ENCODE data around the gene ADAMTSL1.

The ADAMTSL1 gene

DNA sequence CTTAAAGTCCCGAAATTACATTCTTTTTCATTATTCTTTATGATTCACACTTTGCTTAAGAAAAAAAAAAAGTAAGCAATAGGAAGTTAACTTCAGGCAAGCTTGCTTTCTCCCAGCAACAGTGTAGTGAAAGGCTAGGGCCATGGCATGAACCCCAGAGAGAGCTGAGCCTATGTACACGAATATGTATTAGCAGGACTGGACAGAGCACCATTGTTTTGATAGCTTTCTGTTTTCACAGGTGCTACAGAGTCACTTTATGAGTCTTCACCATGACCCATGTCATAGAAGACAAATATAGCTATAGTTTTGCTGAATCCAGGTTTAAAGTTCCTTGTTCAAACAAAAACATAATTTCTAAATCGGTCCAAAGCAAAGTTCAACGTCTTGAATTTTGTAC, 199.2 kb downstream of the ADAMTSL1 start:
- no peak for DNase-seq

DNA sequence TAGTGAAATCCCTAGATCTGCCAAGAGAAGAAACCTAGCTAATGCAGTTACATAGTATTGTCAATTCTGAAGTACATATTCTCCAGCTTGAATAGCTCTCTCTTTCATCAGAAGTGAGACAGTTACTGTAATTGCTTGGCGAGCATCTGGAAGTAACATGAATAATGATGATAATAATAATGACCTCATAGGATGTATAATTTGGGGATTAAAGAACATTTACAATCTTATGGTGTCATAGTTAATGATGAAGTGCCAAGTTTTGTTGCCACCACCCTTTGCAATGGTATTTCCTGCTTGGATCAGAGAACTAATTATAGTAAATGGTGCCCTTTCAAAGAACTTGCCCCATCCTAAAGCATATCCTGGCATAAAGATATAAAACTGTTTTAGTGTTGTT, 201.4 kb downstream of the ADAMTSL1 start:
- no peak for DNase-seq

DNA sequence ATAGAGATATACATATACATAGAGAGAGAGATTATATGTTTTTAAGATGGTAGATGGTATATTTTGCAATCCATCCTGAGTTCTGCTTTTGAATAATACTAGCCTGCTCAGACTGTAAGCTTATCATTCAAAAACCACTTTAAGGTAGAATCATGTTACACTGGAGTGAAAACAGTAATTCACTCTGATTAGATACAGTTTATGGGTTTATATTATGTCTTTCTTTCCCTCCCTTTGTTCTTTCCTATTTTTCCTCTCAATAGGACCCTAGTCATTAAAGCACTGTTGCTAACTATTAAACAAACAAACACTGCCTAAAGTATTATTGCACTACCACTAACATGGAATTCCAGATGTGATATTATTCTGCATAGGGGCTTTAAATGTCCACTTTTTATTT, 202.0 kb downstream of the ADAMTSL1 start:
- no peak for DNase-seq

DNA sequence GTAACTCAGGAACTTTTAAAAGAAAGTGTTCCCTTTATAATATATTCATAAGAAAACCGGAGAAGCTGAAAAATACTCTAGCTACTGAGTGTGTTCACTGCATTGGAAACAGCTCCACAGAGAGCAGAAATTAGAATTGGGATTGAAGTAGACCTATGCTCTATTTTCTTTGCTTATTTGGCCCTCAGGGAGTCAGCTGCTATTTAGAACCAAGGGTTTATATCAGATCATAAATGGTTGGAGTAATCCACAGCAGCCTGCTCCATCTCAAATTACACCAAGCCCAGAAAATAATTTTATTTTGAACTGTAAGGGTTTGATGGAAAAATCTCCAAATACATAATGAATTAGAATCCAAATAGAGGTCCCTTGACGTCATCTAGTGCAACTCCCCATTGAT, 202.6 kb downstream of the ADAMTSL1 start:
- DNase-seq, result no peak

DNA sequence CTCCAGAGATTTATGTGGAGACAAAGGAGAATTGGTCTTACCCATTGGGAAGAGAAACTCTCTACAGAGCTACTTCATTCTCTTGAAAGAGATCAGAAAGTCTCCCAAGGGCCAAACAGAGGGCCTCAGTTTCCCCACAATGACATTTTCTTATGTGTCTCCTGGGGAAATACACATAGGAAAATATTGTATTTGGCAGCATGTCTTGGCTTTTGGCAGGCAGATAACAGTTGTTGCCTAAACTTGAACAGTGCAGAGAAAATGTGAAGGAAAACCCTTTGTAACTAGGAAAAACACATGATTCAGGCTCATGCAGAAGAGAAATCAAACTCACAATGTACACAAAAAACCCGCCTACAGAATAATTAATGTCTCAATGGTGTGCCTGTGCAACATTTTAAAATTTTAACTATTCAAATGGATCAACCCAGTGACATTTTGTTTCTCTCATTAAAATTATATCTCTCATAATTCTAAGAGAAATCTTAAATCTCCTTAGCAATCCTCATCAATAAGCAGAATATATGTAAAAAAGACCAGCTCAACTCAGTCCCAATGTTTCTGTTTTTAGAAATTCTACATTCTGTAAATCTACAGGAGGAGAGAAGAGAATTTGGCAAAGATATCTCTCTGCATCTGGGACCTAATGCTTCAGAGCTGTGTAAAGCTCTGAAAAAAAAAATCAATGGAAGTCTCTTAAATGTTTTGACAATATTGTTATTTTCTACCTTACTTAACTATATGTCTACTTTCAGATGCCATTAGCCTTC, 205.1 kb downstream of the ADAMTSL1 start:
- DNase-seq, result no peak

DNA sequence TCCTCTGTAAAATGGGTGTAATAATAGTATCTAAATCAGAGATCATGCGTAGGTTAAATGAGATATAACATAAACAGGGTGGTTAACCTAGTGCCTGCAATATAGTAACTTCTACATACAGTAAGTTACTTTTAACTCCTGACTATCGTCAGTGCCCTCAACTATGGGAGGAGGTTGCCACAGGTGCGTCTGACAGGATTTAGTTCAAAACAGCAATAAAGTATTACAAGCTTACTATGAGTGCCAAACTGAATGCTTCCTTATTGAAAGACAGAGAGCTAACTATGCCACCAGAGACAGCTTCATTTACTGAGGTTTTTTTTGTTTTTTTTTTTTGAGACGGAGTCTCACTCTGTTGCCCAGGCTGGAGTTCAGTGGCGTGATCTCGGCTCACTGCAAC, 209.0 kb downstream of the ADAMTSL1 start:
- no peak for DNase-seq

DNA sequence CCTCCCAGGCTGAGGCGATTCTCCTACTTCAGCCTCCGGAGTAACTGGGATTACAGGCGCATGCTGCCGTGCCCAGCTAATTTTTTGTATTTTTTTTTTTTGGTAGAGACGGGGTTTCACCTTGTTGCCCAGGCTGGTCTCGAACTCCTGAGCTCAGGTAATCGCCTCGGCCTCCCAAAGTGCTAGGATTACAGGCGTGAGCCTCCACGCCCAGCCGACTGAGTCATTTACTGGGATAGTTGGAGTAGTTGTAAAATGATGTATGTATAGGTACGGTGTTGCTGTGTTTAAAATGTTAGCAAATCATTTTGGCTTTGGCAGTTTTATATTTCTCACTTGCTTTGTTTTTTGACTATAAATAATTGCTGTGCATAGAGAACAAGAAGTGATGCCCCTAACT, 209.4 kb downstream of the ADAMTSL1 start:
- DNase-seq, result no peak

GRCh38 chr9:18683851-18684250, 209.9 kb downstream of the ADAMTSL1 start:
- DNase-seq, result no peak

DNA sequence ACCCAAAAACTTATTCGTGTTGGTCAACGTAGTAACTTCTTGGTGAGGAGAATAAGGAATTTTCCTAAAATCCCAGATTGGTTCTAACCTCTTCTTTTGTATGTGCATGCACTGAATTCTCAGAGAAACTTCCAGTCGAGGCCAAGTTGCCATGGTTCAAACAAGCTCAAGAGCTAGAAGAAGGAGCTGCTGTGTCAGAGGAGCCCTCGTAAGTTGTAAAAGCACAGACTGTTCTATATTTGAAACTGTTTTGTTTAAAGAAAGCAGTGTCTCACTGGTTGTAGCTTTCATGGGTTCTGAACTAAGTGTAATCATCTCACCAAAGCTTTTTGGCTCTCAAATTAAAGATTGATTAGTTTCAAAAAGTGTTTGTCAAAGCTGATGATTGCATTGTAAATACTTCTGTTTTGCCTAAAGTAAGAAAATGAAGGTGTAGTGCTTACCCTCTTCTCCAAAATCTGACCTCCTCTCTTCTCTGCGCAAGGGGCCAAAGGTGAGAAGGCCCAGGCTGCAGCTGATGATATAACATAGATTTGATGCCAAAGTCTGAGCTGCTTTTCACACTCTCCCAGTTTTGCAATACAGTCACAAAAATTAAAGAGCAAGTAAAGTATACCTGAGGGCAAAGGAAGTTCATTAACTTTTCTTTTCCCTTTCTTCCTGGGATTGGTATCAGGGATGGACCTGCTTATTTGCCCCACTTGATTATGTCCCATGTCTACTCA, 210.8 kb downstream of the ADAMTSL1 start:
- DNase-seq, result no peak

GRCh38 chr9:18688581-18689565, 214.9 kb downstream of the ADAMTSL1 start:
- DNase-seq, result no peak

DNA sequence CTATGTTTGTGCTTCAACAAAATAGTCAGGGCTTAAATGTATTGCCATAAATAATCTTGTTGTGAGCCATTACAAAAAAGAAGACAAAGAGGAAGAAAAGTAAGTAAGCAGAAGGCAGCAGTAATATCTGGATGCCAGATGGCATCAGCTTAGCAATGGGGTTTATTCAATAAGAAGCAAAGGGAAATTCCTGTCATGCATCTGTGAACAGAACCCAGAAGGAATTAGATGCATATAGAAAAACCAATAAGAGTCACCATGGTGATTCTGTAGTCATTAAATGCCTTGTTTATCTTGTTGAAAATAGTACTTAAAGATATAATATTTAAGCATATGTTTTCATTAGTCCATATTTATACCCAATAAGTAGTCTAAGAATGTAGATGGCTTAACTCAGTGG, 216.0 kb downstream of the ADAMTSL1 start:
- DNase-seq, result no peak

DNA sequence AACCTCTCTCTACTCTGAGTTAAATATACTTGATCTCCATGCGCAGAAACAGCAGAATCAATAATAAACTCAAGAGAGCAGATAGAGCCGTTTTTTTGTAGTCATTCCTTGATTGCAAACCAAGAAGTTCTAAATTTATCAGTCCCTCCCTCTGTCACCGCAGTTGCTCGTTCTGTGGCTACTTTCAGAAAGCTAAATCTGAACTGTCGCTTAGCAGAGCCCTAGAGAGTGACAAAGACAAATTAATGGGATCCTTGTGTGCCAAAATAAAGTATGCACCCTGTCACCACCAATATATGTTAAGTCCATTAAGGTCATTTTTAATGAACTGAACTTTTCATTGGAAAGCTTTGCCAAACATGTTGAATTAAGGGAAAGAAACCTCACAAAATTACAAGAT, 218.3 kb downstream of the ADAMTSL1 start:
- DNase-seq, result no peak

DNA sequence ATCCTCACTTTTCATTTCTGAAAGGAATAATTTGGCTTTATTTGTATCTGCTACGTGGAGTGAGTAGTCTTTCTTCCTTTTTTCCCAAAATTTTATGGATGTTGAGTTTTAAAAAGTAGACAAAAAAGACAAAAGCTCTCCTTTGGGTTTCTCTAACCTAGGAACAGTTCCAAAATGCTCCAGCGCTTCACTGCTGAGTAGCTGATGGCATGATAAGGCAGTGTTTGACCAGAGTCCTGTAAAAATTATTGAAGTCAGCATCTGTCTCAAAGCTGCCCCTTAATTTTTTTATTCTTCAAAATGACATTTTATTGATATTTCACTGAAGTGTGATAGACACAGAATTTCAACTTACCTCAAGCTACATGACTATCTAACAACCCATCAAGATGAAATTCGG, 219.0 kb downstream of the ADAMTSL1 start:
- no peak for DNase-seq

GRCh38 chr9:18694959-18695668, 221.2 kb downstream of the ADAMTSL1 start:
- DNase-seq, result no peak

DNA sequence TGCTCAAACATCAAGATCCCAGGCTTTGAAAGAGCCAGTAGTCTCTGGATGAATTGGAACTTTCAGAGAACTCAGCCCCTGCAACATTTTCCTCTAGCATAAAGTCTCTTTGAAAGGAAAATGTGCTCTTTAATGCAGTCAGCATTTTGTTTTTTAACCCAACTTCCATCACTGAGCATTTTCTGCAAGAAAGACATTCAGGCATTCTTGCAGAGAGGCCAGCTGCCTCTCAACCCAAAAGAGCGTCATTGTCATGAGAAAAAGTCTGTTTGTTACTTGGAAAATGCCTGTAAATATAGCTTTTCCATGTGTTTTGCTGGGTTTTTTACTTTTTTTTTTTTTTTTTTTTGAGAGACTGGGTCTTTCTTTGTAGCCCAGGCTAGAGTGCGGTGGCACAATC, 225.0 kb downstream of the ADAMTSL1 start:
- no peak for DNase-seq

DNA sequence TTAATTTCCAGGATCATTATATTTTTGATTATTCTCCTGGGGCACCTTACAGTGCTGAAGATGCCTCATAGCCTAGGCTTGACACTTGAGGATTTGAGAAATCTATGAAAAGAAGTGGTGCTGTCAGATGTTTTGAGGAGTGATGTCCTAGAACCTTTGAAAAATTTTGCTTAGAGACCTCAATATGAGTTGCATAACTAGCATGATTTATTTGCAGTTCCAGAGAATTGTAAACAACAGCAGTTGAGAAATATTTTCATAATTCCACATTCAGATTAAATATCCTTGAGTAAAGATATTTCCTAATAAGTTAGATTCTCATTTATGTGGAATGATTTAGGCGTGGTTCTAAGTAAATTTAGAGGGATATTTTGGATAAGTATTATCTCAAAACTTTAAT, 225.8 kb downstream of the ADAMTSL1 start:
- DNase-seq, result no peak

DNA sequence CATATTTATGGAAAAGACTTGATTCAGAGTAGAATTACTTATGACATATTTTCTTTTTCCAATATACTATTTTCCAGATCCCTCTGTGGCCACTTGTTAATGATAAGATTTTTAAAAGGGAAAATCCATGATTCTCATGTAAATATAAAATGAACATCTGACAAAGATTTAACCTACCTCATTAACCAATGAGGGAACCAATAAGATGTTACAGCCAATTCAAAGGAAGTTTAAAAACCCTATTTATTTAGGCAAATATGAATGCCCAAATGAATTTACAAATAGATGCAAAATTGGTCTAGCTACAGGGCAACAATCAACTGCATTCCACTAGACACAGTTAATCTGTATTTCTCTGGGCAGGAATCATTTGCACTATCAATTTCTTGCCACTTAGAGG, 226.8 kb downstream of the ADAMTSL1 start:
- no peak for DNase-seq

DNA sequence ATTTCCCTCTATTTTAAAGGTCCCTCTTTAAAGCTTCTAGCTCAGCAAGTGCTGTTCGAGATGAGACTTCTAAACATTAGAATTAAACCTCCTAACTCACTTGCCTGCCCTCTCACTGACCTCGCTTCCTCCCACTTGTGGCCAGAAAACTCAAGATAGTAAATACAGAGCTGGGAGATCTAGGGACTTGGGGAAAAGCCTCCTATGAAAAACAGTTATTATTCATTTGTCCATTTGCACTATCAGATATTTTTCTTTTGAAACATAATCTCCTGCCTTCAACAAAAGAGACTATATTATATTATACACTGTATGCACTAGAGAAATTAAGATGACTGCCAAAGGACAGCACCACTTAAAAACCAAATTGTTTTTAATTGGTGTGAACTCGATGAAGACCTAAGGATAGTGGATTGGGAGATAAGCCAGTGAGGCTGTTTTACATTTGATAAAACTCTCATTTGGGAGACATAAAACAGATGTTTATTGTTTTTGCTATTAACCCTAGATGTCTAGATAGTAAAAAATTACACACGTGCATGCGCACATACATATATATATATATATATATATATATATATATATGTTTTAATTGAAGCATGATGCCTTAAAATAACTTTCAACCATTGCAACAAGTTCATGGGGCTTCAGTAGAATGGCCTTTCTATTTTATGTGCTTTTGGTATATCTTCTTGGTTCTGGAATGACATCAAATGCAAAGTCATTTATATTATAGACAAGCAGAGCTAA, 229.4 kb downstream of the ADAMTSL1 start:
- no peak for DNase-seq

DNA sequence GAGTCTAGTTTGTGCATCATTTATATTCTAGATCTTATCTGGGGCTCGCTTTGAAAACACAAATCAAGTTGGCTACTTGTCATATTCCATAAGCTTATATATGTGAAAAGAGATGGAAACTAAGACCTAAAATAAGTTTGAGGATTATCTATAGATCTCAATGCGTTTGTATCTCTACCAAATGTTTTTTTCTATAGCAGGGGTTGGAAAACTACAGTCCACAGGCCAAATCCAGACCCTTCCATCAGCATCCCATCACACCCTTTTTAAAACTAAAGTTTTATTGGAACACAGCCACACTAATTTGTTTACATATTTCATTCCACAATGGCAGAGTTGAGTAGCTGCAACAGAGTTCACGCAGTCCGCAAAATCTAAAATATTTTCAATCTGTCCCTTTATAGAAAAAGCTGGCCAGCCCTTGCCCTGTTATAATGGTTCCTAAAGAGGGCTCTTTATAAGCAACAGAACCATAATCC, 230.0 kb downstream of the ADAMTSL1 start:
- no peak for DNase-seq

DNA sequence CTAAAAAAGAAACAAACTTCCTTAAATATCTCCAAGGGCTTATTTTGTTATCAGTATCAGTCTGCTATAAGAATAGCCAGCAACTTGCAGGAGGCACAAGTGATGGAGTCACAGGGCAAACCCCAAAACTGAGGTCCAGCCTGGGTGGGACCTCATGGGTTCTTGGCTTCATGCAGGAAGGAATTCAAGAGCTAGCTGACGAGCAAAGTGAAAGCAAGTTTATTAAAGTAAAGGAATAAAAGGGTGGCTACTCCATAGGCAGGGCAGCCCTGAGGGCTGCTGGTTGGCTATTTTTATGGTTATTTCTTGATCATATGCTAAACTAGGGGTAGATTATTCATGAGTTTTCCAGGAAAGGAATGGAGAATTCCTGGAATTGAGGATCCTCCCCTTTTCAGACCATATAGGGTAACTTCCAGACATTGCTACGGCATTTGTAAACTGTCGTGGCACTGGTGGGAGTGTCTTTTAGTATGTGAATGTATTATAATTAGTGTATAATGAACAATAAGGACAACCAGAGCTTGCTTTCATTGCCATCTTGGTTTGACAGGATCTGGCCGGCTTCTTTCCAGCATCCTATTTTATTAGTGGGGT, 231.9 kb downstream of the ADAMTSL1 start:
- no peak for DNase-seq

GRCh38 chr9:18706648-18707047, 232.7 kb downstream of the ADAMTSL1 start:
- no peak for DNase-seq

Measured in T-helper 9 cell (primary cell).